Uterus (tissue), 4 donors: ENCODE measurements around the gene ZNF830. TPM values are rescaled to one million over a fixed set of nuclear protein-coding genes. Genes with fewer than 3 reads are reported as not detected.
A peak's percentile ranks its signal among the peaks of the same experiment; 100 is the strongest.

ENCODE experiments used
- DNase-seq, 2 donors: peaks; one replicate each; pipeline ENCODE4 v3.0.0-alpha.2; 2019 to 2020
- H3K27ac ChIP-seq, 2 donors: fragments of 200-600 bp; sonication (generic); 1 replicate in 1 of 2; 2 replicates in 1 of 2; pipeline ENCODE4 v1.5.1; 2016 to 2018
- H3K27me3 ChIP-seq, 2 donors: fragments of 200-600 bp; sonication (generic); one replicate each; pipeline ENCODE4 v1.5.1; 2018 to 2019; ENCODE audit warnings: control low read depth in 1 of 2
- H3K36me3 ChIP-seq, 2 donors: fragments of 200-600 bp; sonication (generic); one replicate each; pipeline ENCODE4 v1.5.1; 2019; ENCODE audit warnings: control low read depth in 1 of 2
- H3K4me1 ChIP-seq, 2 donors: fragments of 200-600 bp; sonication (generic); one replicate each; pipeline ENCODE4 v1.5.1; 2018 to 2019; ENCODE audit warnings: control low read depth in 1 of 2
- H3K4me3 ChIP-seq, 2 donors: fragments of 200-600 bp; sonication (generic); 1 replicate in 1 of 2; 2 replicates in 1 of 2; pipeline ENCODE4 v1.5.1; 2018 to 2019; ENCODE audit warnings: mild to moderate bottlenecking in 1 of 2
- H3K9me3 ChIP-seq, 2 donors: fragments of 200-600 bp; sonication (generic); one replicate each; pipeline ENCODE4 v1.5.1; 2019; ENCODE audit warnings: control low read depth in 1 of 2
- CTCF ChIP-seq, 4 experiments: fragments of 200-600 bp in 2 of 4; fragments of 450-650 bp in 2 of 4; sonication (generic) in 2 of 4; IDR thresholded peaks; one replicate each; pipeline ENCODE4 v1.5.1; 2016 to 2019; ENCODE audit warnings: antibody characterized with exemption in 4 of 4, mild to moderate bottlenecking in 2 of 4, moderate library complexity in 1 of 4
- POLR2A ChIP-seq, 2 donors: fragments of 450-650 bp; IDR thresholded peaks; one replicate each; pipeline ENCODE4 v1.6.1; 2016; ENCODE audit warnings: antibody characterized with exemption in 2 of 2, mild to moderate bottlenecking in 1 of 2, moderate library complexity in 1 of 2
- intact Hi-C: fragments of 100-400 bp; cut with DNase I; formaldehyde crosslinking; loops from one replicate; pipeline ENCODE4 v1.15.1; 2023; ENCODE audit warnings: low total_unique reads
- total RNA-seq, 4 donors: library from RNA; depleted of rRNA in 3 of 4; stranded (reverse); fragments of >200 nt in 3 of 4; gene quantifications; one replicate each; pipeline versions ENCODE4 v1.1.0 to v1.2.4, GENCODE V29; 2014 to 2023
- donor health status: DM: yes; HTN: yes; CAD: no.

ZNF830 gene
- total RNA-seq, 4 donors from 2014 or later, result 1.5 to 19.5 (median 16.1) TPM

GRCh38 chr17:34980681-34981537, 19.6 kb downstream of the ZNF830 start:
- H3K4me1 ChIP-seq, result no peaks in the 10 kb centered on the region

GRCh38 chr17:34981538-34982241, 20.4 kb downstream of the ZNF830 start:
- H3K4me3 ChIP-seq, result peak overlapping the region; percentile 82 to 83

More at GRCh38 chr17:34980681-34981537, 19.6 kb downstream of the ZNF830 start:
- peak; percentile 64 to 70 for DNase-seq
- Histone ChIP-seq H3K4me3 (peak overlapping the region; percentile 82 to 83), H3K9me3 (no peaks in the 10 kb centered on the region), H3K27me3 (no peaks in the 10 kb centered on the region), H3K27ac (peak overlapping the region; percentile 99), H3K36me3 (no peaks in the 10 kb centered on the region)
- intact Hi-C loops, result no loop called here
- TF ChIP-seq CTCF (IDR thresholded peaks at IDR 0.05) (peak; percentile 29 to 49 (median 33)), POLR2A (IDR thresholded peaks at IDR 0.05) (peak in 1 of 2 donors; percentile 68)

GRCh38 chr17:34987232-34987631, 25.9 kb downstream of the ZNF830 start:
- H3K36me3 ChIP-seq, result no peaks in the 10 kb centered on the region

More at GRCh38 chr17:34981538-34982241, 20.4 kb downstream of the ZNF830 start:
- intact Hi-C loops, result no loop called here
- Histone ChIP-seq H3K27ac (peak overlapping the region; percentile 99), H3K36me3 (no peaks in the 10 kb centered on the region), H3K9me3 (no peaks in the 10 kb centered on the region), H3K4me1 (no peaks in the 10 kb centered on the region), H3K27me3 (no peaks in the 10 kb centered on the region)
- DNase-seq, result no peak
- TF ChIP-seq CTCF (IDR thresholded peaks at IDR 0.05), result no peak
- TF ChIP-seq POLR2A (IDR thresholded peaks at IDR 0.05), result no peak

GRCh38 chr17:34988644-34989043, 27.3 kb downstream of the ZNF830 start:
- DNase-seq, result no peak
- TF ChIP-seq POLR2A (IDR thresholded peaks at IDR 0.05) (no peak), CTCF (IDR thresholded peaks at IDR 0.05) (no peak)
- Histone ChIP-seq H3K9me3 (no peaks in the 10 kb centered on the region), H3K36me3 (no peaks in the 10 kb centered on the region), H3K4me1 (no peaks in the 10 kb centered on the region), H3K4me3 (no peak overlapping the region), H3K27ac (peak overlapping the region in 1 of 2 donors; percentile 26), H3K27me3 (no peaks in the 10 kb centered on the region)
- intact Hi-C loops, result no loop called here

More at GRCh38 chr17:34987232-34987631, 25.9 kb downstream of the ZNF830 start:
- Histone ChIP-seq H3K4me3 (no peak overlapping the region), H3K27me3 (no peaks in the 10 kb centered on the region), H3K9me3 (no peaks in the 10 kb centered on the region), H3K27ac (no peak overlapping the region), H3K4me1 (no peaks in the 10 kb centered on the region)
- no peak for DNase-seq
- intact Hi-C loops, result no loop called here
- TF ChIP-seq POLR2A (IDR thresholded peaks at IDR 0.05) (no peak), CTCF (IDR thresholded peaks at IDR 0.05) (no peak)

GRCh38 chr17:34989473-34989872, 28.1 kb downstream of the ZNF830 start:
- Histone ChIP-seq H3K27me3 (no peaks in the 10 kb centered on the region), H3K4me3 (no peak overlapping the region), H3K27ac (no peak overlapping the region), H3K4me1 (no peaks in the 10 kb centered on the region), H3K36me3 (no peaks in the 10 kb centered on the region), H3K9me3 (no peaks in the 10 kb centered on the region)
- intact Hi-C loops, result no loop called here
- DNase-seq, result no peak
- TF ChIP-seq POLR2A (IDR thresholded peaks at IDR 0.05), result no peak
- no peak for TF ChIP-seq CTCF (IDR thresholded peaks at IDR 0.05)
